ENCODE results near the gene IL18RAP. TPM values are rescaled to one million over a fixed set of nuclear protein-coding genes. Genes with fewer than 3 reads are reported as not detected.

Gene IL18RAP
- total and polyA plus RNA-seq, 9 donors = 0.10 to 0.77 (median 0.33) TPM

- Histone ChIP-seq H3K36me3 (no peaks in the 10 kb centered on the region), H3K27me3 (no peaks in the 10 kb centered on the region), H3K4me1 (ENCODE audit: insufficient read depth) (no peaks in the 10 kb centered on the region), H3K9me3 (no peaks in the 10 kb centered on the region), H3K27ac (no peak overlapping the region), H3K4me3 (no peak overlapping the region)
- TF ChIP-seq POLR2A (IDR thresholded peaks at IDR 0.05) = no peak
- TF ChIP-seq CTCF (IDR thresholded peaks at IDR 0.05) = no peak
- TF ChIP-seq EP300 (IDR thresholded peaks at IDR 0.05) = no peak
- WGBS, 3 donors = 8 to 10% (median 10%) methylated on average over 3 of the region's 3 CpGs
- DNase-seq = no peak
- intact Hi-C loops (cut with DNase I) = no loop called here
These were observed 13.4 kb downstream of the IL18RAP start for GRCh38 chr2:102436323-102436722.

GRCh38 chr2:102437122-102437521, 14.2 kb downstream of the IL18RAP start:
- H3K36me3 ChIP-seq = no peaks in the 10 kb centered on the region
- H3K9me3 ChIP-seq = no peaks in the 10 kb centered on the region
- TF ChIP-seq POLR2A (IDR thresholded peaks at IDR 0.05) (no peak), EP300 (IDR thresholded peaks at IDR 0.05) (no peak), CTCF (IDR thresholded peaks at IDR 0.05) (no peak)
- intact Hi-C loops (cut with DNase I) = no loop called here
- no peaks in the 10 kb centered on the region for H3K27me3 ChIP-seq
- no peaks in the 10 kb centered on the region for H3K4me1 ChIP-seq (ENCODE audit: insufficient read depth)
- DNase-seq = no peak
- WGBS, 3 donors = 70 to 77% (median 75%) methylated on average over 4 of the region's 4 CpGs
- no peak overlapping the region for H3K27ac ChIP-seq
- no peak overlapping the region for H3K4me3 ChIP-seq

- WGBS, 3 donors = 86 to 93% (median 91%) methylated on average over 3 of the region's 3 CpGs
- H3K9me3 ChIP-seq = no peaks in the 10 kb centered on the region
- no peaks in the 10 kb centered on the region for H3K36me3 ChIP-seq
- no peaks in the 10 kb centered on the region for H3K27me3 ChIP-seq
- intact Hi-C loops (cut with DNase I) = no loop called here
- DNase-seq = no peak
- TF ChIP-seq CTCF (IDR thresholded peaks at IDR 0.05) = no peak
- H3K4me1 ChIP-seq (ENCODE audit: insufficient read depth) = no peaks in the 10 kb centered on the region
- no peak overlapping the region for H3K27ac ChIP-seq
- H3K4me3 ChIP-seq = no peak overlapping the region
These were observed 15.2 kb downstream of the IL18RAP start for GRCh38 chr2:102438111-102438510.

- Histone ChIP-seq H3K4me3 (no peak overlapping the region), H3K9me3 (no peaks in the 10 kb centered on the region), H3K4me1 (ENCODE audit: insufficient read depth) (no peaks in the 10 kb centered on the region), H3K27ac (no peak overlapping the region), H3K27me3 (no peaks in the 10 kb centered on the region), H3K36me3 (no peaks in the 10 kb centered on the region)
- no peak for TF ChIP-seq EP300 (IDR thresholded peaks at IDR 0.05)
- TF ChIP-seq POLR2A (IDR thresholded peaks at IDR 0.05) = no peak
- no peak for TF ChIP-seq CTCF (IDR thresholded peaks at IDR 0.05)
- WGBS, 3 donors = 93 to 99% (median 96%) methylated on average over 2 of the region's 2 CpGs
- intact Hi-C loops (cut with DNase I) = no loop called here
- no peak for DNase-seq
These were observed 15.6 kb downstream of the IL18RAP start for GRCh38 chr2:102438578-102438977.
